Subcutaneous adipose tissue (tissue), 4 donors: ENCODE data around the gene GRIK1. TPM values are rescaled to one million over a fixed set of nuclear protein-coding genes. Genes with fewer than 3 reads are reported as not detected.

Experiments used
- total RNA-seq, 4 donors: library from RNA; depleted of rRNA; stranded (reverse); fragments of >200 nt; gene quantifications; one replicate each; pipeline ENCODE4 v1.1.0, GENCODE V29; 2016
- TF ChIP-seq, protein P1 (sequence below): fragments of 450-650 bp; IDR thresholded peaks from one replicate; pipeline ENCODE4 v1.5.1; 2016; ENCODE audit warnings: low read depth, mild to moderate bottlenecking, control low read depth, antibody characterized with exemption, moderate library complexity

GRIK1 gene
- total RNA-seq, 4 donors from 2014 or later, result 0.17 TPM; not detected in 3

DNA sequence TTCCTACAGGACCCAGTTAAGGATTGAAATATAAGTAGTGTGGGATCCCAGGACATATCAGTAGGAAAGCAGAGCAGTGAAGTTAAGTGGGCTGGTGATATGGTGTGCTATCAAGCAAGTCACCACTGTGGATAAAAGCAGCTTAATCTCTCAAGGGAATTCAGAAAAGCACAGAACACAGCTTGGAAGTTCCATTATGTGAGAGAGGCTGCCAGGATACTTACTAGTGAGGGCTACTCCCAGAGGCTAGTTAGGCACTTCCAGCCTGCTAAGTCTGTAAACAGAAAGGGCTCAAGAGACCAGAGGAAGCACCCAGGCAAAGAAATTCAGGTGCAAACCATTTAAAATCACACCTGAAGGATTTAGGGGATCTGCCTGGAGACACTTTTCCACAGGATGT, 18.8 kb upstream of the GRIK1 start:
- TF ChIP-seq, protein P1, sequence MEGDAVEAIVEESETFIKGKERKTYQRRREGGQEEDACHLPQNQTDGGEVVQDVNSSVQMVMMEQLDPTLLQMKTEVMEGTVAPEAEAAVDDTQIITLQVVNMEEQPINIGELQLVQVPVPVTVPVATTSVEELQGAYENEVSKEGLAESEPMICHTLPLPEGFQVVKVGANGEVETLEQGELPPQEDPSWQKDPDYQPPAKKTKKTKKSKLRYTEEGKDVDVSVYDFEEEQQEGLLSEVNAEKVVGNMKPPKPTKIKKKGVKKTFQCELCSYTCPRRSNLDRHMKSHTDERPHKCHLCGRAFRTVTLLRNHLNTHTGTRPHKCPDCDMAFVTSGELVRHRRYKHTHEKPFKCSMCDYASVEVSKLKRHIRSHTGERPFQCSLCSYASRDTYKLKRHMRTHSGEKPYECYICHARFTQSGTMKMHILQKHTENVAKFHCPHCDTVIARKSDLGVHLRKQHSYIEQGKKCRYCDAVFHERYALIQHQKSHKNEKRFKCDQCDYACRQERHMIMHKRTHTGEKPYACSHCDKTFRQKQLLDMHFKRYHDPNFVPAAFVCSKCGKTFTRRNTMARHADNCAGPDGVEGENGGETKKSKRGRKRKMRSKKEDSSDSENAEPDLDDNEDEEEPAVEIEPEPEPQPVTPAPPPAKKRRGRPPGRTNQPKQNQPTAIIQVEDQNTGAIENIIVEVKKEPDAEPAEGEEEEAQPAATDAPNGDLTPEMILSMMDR, result no peak

DNA sequence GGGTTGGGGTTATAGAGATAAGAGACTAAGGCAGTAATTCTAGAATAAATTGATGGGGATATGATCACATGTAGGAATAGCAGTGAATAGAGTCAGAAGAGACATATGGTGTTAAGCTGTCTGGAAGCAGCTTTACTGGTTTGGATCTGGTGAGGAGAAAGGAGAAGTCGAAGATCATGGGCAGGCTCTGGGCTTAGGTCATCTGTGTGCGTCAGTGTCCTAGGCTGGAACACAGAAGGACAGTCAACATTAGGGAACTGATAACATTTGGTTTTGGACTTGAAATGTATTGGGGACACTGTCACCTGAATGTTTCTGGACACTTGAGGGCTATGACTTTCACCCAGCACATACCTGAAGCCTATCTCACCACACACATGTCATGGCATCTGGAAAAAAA, 13.9 kb upstream of the GRIK1 start:
- TF ChIP-seq, protein P1, result no peak

DNA sequence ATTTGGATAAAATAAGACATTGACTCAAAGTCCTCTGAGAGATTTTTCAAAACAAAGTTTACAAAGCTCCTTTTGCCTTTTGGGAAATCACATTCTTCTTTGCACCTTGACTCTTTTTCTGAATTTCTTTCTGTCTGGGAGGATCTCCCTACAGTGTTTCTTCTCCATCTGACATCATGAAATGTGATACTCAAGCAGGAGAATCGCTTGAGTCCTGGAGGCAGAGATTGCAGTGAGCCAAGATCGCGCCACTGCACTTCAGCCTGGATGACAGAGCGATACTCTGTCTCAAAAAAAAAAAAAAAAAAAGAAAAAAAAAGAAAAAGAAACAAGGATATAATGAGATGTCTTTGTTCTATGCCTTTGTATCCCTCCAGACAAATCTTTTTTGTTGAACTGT, 13.3 kb upstream of the GRIK1 start:
- TF ChIP-seq, protein P1, result no peak

GRCh38 chr21:29951911-29952310, 12.1 kb upstream of the GRIK1 start:
- TF ChIP-seq, protein P1, result no peak

- TF ChIP-seq, protein P1, result no peak
Observed at GRCh38 chr21:29949991-29950390, 10.2 kb upstream of the GRIK1 start.

GRCh38 chr21:29947119-29947518, 7.3 kb upstream of the GRIK1 start:
- TF ChIP-seq, protein P1, result no peak

DNA sequence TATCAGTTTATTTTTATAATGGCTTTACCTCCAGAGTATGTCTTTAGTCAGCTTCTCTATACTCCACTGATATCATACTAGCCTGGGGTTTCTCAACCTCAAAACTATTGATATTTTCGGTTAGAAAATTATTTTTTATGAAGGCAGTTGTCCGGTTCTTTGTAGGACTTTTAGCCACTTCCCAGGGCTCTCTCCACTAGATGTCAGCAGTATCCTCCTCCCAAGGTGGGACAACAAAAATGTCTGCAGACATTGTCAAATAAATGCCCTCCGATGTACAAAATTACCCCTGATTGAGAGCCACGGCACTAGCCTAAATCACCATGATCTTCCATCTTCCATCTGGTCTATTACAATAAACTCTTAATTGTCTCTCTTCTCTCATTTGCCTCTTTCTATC, 4.1 kb upstream of the GRIK1 start:
- TF ChIP-seq, protein P1, result no peak

- TF ChIP-seq, protein P1, result no peak
Observed at GRCh38 chr21:29942034-29942433, 2.2 kb upstream of the GRIK1 start.
